Effector CD8-positive, alpha-beta T cell (primary cell): ENCODE data around the gene SOS1.
"Not testable (repeated sequence)": the region's sequence is repeated elsewhere in the genome, so short reads cannot be mapped to it uniquely, and the experiment has no call there.

Source experiments
- DNase-seq: peaks from one replicate; lab custom pipeline; 2025; lab: John Stamatoyannopoulos, UW
- total RNA-seq, 4 experiments: gene quantifications; one replicate each; lab custom pipeline; 2026; lab: John Stamatoyannopoulos, UW

Gene SOS1
- total RNA-seq, result 105 to 203 (median 173) reads per million in 4 experiments

GRCh38 chr2:39120771-39121522 lies at the start of gene SOS1:
Gene SOS1 (minus strand): TSS chr2:39121051. CDS start chr2:39120422, 629 bp downstream.
- DNase-seq, result peak; percentile 88

- no peak for DNase-seq
Measured at GRCh38 chr2:39164089-39164488, 43.2 kb upstream of the SOS1 start.

GRCh38 chr2:39160982-39161381 lies 40.1 kb upstream of the SOS1 start:
- DNase-seq, result no peak

GRCh38 chr2:39159283-39159682 lies 38.4 kb upstream of the SOS1 start:
- no peak for DNase-seq

- no peak for DNase-seq
Measured at GRCh38 chr2:39158351-39158750, 37.5 kb upstream of the SOS1 start.

- no peak for DNase-seq
Measured at GRCh38 chr2:39156846-39157245, 36.0 kb upstream of the SOS1 start.

- no peak for DNase-seq
Measured at GRCh38 chr2:39156107-39156506, 35.3 kb upstream of the SOS1 start.

- not testable (repeated sequence) for DNase-seq
Measured at GRCh38 chr2:39155573-39155972, 34.7 kb upstream of the SOS1 start.

- DNase-seq, result no peak
Measured at GRCh38 chr2:39154944-39155343, 34.1 kb upstream of the SOS1 start.

GRCh38 chr2:39153312-39153711 lies 32.5 kb upstream of the SOS1 start:
- DNase-seq, result no peak

- DNase-seq, result no peak
Measured at GRCh38 chr2:39152504-39152903, 31.7 kb upstream of the SOS1 start.

GRCh38 chr2:39150890-39151497 lies 30.1 kb upstream of the SOS1 start:
- no peak for DNase-seq

- no peak for DNase-seq
Measured at GRCh38 chr2:39150102-39150562, 29.3 kb upstream of the SOS1 start.

- no peak for DNase-seq
Measured at GRCh38 chr2:39146630-39147029, 25.8 kb upstream of the SOS1 start.

GRCh38 chr2:39145906-39146421 lies 25.1 kb upstream of the SOS1 start:
- DNase-seq, result no peak

- DNase-seq, result no peak
Measured at GRCh38 chr2:39144416-39144815, 23.6 kb upstream of the SOS1 start.

GRCh38 chr2:39142904-39143605 lies 22.2 kb upstream of the SOS1 start:
- no peak for DNase-seq

GRCh38 chr2:39141334-39142271 lies 20.8 kb upstream of the SOS1 start:
- no peak for DNase-seq

GRCh38 chr2:39140948-39141333 lies 20.1 kb upstream of the SOS1 start:
- DNase-seq, result not testable (repeated sequence)

- no peak for DNase-seq
Measured at GRCh38 chr2:39140322-39140847, 19.5 kb upstream of the SOS1 start.
